HG02798 (cell line): ENCODE data around the gene PCED1B.

Source experiments
- ATAC-seq: cut with Tn5 transposase; IDR thresholded peaks from one replicate; pipeline ENCODE4 v1.9.1; 2021; ENCODE audit warnings: mild to moderate bottlenecking; ENCODE audit not compliant: unreplicated experiment, poor library complexity

PCED1B gene

DNA sequence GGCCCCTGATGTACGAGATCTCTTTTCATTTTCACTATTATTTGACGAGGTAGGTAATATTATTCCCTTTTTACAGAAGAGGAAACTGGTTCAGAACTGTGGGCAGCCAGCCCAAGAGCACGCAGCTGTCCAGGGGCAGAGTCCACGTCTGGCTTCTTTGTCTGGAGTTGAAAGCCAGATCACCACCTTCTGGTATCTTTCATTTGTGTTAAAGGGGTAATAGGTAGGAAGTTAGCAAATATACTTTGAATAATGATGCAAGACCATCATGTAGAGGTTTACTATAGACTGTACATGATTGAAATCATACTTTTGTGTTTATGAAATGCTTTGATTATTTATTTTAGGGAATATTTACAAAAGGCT is 144.4 kb downstream of the PCED1B start:
- peak; percentile 39 for ATAC-seq

DNA sequence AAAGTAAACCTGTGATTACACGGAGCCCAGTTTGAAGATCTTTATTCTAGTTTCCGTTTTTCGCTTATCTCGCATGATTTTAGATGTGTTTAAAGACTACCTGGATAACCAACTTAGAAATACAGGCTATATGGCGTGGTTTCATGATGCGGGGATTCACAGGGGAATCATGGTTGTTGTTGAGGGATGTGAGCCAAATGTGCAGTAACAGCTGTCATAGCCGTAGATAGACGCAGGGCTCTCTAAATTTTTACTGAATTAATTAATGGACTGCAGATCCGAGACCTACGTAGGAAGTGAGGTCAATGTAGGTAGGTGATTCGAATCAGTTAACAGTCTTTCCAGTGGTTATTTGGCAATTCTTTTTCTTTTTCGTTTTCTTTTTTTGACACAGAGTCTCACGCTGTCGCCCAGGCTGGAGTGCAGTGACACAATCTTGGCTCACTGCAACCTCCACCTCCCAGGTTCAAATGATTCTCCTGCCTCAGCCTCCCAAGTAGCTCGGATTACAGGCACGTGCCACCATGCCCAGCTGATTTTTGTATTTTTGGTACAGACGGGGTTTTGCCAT is 145.2 kb downstream of the PCED1B start:
- no peak for ATAC-seq

DNA sequence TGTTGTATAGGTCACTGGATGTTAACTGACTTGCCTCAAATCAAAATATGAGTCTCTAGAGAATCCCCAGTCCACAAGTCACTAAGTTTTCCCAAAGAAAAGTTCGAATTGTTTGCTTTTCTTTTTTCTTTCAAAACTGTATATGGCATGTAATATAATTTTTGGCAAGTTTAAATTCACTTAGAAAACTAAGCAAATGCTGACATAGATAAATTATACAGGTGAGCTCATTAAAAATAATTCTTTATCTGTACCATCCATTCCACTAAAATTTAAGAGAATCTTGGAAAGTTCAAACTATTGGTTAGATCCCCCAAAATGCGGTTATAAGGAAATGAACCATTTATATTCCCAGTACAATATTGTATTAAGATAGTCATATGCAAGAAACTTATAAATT is 145.9 kb downstream of the PCED1B start:
- ATAC-seq: no peak

- ATAC-seq: no peak
These were observed 146.8 kb downstream of the PCED1B start for GRCh38 chr12:47226199-47226598.

DNA sequence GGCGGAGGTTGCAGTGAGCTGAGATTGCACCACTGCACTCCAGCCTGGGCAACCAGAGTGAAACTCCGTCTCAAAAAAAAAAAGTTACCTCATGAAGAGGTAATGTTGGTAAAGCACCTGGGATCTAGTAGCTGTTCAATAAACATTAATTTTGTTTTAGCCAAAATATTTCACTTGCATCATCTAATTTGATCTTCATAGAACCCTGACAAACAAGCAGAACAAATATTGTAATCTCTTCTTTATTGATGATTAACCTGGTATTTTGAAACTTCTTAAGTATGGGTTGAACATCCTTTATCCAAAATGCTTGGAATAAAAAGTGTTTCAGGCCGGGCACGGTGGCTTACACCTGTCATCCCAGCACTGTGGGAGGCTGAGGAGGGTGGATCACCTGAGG is 149.4 kb downstream of the PCED1B start:
- no peak for ATAC-seq

- ATAC-seq: no peak
These were observed 152.0 kb downstream of the PCED1B start for GRCh38 chr12:47231456-47231855.

GRCh38 chr12:47234576-47235141 is 155.2 kb downstream of the PCED1B start:
- ATAC-seq: no peak

DNA sequence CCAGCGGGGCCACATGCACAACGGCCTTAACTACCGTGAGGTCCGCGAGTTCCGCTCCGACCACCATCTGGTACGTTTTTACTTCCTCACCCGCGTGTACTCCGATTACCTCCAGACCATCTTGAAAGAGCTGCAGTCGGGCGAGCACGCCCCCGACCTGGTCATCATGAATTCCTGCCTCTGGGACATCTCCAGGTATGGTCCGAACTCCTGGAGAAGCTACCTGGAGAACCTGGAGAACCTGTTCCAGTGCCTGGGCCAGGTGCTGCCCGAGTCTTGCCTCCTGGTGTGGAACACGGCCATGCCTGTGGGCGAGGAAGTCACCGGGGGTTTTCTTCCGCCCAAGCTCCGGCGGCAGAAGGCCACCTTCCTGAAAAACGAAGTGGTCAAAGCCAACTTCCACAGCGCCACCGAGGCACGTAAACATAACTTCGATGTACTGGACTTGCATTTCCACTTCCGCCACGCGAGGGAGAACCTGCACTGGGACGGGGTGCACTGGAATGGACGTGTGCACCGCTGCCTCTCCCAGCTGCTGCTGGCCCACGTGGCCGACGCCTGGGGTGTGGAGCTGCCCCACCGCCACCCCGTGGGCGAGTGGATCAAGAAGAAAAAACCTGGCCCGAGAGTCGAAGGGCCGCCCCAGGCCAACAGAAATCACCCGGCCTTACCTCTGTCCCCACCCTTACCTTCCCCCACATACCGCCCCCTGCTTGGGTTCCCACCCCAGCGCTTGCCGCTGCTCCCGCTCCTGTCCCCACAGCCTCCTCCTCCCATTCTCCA is 156.0 kb downstream of the PCED1B start:
- ATAC-seq: no peak

DNA sequence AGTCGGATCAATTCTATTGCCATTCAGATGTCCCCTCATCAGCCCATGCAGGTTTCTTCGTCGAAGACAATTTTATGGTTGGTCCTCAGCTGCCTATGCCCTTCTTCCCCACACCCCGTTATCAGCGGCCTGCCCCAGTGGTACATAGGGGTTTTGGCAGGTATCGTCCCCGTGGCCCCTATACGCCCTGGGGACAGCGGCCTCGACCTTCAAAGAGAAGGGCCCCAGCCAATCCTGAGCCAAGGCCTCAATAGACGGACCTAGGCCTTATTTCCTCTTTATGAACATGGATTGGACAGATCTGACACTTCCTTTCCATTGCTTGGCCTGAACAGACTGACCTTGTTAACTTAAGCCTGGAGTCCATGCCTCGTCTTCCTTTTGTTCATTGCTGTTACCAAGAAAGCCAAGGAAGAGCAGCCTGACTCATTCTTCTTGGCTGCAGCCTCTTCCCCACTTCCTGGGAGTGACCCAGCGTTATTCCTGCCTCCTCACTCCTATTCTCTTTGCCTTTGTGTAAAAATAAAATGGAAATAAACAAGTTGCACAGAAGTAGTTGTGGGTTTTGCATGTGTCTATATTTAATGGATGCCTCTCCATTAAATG is 156.8 kb downstream of the PCED1B start:
- ATAC-seq: no peak

DNA sequence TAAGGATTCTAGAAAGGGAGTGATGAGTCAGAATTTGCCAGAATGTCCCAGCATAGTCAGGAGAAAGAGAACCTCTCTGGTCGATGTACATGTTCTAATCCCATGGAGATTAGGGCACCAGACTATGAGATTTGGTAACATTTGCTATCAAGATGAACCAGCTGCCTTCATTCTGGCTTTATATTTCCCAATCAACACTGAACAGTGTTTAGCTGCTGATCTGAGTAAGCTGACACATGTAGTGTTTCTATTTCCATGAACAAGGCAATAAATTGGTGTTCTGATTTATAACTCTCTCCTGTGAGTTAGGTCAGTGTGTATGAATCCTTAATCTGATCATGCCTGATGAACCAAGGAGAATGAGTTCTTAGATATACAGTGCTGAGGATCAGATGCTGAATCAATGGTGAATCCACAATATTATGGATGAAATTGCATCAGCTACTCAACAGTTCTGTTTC is 158.4 kb downstream of the PCED1B start:
- no peak for ATAC-seq

- no peak for ATAC-seq
These were observed 159.3 kb downstream of the PCED1B start for GRCh38 chr12:47238669-47239114.

DNA sequence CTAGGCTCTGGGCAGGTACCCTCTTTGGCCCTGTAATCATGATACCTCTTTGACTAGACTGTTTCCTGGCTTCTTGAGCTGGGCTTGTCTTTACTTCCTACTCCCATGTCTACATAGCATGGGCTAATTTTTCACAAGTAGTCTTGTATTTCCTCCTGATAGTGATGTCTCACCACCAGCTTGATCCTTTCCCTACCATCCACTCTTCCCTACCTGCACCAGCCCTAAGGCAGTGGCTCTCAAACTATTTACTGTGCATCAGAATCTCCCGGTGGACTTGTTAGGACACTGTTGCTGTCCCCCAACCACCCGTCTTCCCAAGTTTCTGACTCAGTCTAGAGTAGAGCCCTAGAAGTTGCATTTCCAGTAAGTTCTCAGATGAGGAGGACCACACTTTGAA is 163.0 kb downstream of the PCED1B start:
- ATAC-seq: no peak

DNA sequence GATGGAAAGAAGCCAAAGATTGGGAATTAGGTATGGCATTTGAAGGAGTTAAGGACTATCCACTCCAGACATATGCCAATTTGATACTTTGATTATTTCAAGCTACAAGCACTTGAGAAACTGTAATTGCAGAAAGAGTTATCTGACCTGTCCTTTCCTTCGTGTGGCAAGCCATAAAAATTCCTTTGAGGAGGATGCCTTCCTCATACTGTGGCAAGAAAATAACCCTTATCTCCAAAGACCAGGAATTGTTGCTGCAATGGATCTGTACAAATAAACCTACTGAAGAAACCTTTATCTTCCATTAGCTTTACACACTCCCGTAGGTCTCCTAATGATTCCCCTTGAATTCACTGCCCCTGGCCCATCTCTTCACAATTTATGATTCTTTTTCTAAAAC is 165.4 kb downstream of the PCED1B start:
- ATAC-seq: no peak

DNA sequence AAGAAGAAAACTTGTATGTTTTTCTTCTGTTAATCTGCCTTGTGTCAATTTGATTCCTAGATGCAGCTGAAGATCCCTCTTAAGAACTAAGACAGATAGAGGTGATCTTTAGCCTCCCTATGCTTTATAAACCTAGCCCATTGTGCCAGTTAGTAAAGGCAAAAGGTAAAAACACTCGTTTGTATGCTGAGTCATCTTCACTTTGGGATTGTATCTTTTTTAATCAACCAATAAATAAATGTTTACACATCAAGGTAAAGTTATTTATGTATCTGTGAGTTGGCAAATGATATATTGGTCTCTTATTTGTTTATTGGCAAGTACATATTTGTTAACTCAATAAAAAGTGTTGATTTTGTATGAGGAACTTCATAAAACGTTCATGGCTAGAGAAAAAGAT is 166.2 kb downstream of the PCED1B start:
- no peak for ATAC-seq

GRCh38 chr12:47247418-47247817 is 168.0 kb downstream of the PCED1B start:
- ATAC-seq: no peak

GRCh38 chr12:47249082-47249481 is 169.7 kb downstream of the PCED1B start:
- ATAC-seq: no peak

DNA sequence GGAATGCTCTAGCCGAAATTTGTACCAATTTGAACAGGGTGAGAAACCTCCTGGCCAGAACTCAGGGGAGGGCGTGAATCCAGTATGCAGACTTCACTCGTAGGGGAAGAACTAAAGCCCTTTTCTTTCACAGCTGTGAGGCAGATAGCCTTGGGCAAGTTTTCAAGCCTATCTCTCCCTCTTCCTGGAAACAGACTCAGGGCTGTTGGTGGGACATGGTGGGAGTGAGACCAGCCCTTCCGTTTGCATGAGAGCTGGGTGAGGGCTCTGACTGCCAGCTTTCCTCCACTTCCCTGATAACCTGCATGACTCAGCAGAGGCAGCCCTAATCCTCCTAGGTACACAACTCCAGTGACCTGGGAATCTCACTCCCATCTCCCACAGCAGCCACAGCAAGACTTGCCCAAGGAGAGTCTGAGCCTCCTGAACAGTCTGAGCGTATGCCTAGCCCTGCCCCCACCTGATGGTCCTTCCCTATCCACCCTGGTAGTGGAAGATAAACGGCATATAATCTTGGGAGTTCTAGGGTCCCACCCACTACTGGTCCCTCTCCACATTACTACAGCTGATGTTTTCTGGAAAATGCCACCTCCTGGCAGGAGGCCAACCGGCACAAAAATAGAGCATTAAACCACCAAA is 170.4 kb downstream of the PCED1B start:
- ATAC-seq: no peak

GRCh38 chr12:47251919-47252318 is 172.5 kb downstream of the PCED1B start:
- ATAC-seq: no peak

DNA sequence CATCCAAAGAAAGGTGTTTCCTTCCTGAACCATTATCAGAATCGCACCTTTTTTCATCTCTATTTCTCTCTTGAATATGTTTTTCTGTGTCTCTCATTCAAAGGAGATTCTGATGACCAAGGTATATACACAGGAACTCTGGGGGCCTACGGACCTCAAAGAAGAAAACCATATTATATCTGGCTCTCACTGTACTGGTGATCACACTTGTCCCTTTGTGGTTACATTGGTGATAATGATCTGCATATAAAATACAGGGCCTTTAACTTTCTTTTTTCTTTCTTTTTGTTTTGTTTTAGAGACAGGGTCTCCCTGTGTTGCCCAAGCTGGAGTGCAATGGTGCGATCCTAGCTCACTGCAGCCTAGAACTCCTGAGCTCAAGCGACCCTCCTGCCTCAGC is 185.5 kb downstream of the PCED1B start:
- no peak for ATAC-seq

GRCh38 chr12:47265391-47265790 is 186.0 kb downstream of the PCED1B start:
- ATAC-seq: no peak

DNA sequence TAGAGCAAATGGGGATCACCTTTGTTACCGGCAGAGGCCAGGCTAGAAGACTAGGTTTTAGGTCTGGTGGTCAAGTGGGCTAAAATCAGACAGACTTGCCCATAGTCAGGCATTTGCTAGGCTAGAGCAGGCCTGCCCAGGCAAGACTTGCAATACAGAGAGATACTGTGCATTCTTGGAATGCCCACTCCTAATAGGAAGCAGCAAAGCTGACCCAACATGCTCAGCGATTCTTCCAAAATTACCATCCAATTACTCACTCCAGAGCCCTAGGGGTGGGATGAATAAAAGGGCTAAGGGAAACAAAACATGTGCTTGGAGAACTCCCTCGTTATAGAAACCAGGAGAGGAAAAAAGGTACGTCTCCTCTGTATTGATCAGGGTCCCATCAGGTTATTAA is 188.2 kb downstream of the PCED1B start:
- ATAC-seq: no peak
